ENCODE results near the gene DPY19L3.

- TF ChIP-seq CTCF (conservative IDR thresholded peaks at IDR 0.05; ENCODE audit: low read depth, low read length): no peak
- TF ChIP-seq, protein P1, sequence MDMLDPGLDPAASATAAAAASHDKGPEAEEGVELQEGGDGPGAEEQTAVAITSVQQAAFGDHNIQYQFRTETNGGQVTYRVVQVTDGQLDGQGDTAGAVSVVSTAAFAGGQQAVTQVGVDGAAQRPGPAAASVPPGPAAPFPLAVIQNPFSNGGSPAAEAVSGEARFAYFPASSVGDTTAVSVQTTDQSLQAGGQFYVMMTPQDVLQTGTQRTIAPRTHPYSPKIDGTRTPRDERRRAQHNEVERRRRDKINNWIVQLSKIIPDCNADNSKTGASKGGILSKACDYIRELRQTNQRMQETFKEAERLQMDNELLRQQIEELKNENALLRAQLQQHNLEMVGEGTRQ (IDR thresholded peaks at IDR 0.05; ENCODE audit: low read depth, low read length): no peak
- TF ChIP-seq NFE2L2 (IDR thresholded peaks at IDR 0.05; ENCODE audit: low read depth, low read length): no peak
- TF ChIP-seq RAD21 (IDR thresholded peaks at IDR 0.05; ENCODE audit: low read length): no peak
- no peak for TF ChIP-seq POLR2A (IDR thresholded peaks at IDR 0.05; ENCODE audit: low read depth, low read length)
- TF ChIP-seq SMC3 (IDR thresholded peaks at IDR 0.05; ENCODE audit: low read depth, low read length): no peak
- no peak for TF ChIP-seq BHLHE40 (IDR thresholded peaks at IDR 0.05; ENCODE audit: low read depth, low read length)
- no peak for TF ChIP-seq CHD1 (IDR thresholded peaks at IDR 0.05; ENCODE audit: low read depth, low read length)
- no peak for TF ChIP-seq ELK1 (IDR thresholded peaks at IDR 0.05; ENCODE audit: borderline replicate concordance, low read depth, low read length)
- no peak for TF ChIP-seq RCOR1 (IDR thresholded peaks at IDR 0.05; ENCODE audit: insufficient replicate concordance, low read length)
These were observed 42.4 kb upstream of the DPY19L3 start for GRCh38 chr19:32363175-32363574.

Data from IMR-90 (cell line).